HT1080 (cell line): ENCODE measurements around the gene BRPF3. TPM values are rescaled to one million over a fixed set of nuclear protein-coding genes. Genes with fewer than 3 reads are reported as not detected.

Source experiments
- DNase-seq: peaks from one replicate; pipeline ENCODE4 v3.0.0-alpha.2; 2015; ENCODE audit warnings: low read depth
- total RNA-seq: library from RNA; depleted of rRNA; stranded (reverse); fragments of >200 nt; shearing (Covaris generic); gene quantifications from 2 replicates; pipeline ENCODE4 v1.2.3, GENCODE V29; 2014; rRNA removed

Gene BRPF3
- total RNA-seq, 1 experiment from 2014 or later = 15.8 TPM

DNA sequence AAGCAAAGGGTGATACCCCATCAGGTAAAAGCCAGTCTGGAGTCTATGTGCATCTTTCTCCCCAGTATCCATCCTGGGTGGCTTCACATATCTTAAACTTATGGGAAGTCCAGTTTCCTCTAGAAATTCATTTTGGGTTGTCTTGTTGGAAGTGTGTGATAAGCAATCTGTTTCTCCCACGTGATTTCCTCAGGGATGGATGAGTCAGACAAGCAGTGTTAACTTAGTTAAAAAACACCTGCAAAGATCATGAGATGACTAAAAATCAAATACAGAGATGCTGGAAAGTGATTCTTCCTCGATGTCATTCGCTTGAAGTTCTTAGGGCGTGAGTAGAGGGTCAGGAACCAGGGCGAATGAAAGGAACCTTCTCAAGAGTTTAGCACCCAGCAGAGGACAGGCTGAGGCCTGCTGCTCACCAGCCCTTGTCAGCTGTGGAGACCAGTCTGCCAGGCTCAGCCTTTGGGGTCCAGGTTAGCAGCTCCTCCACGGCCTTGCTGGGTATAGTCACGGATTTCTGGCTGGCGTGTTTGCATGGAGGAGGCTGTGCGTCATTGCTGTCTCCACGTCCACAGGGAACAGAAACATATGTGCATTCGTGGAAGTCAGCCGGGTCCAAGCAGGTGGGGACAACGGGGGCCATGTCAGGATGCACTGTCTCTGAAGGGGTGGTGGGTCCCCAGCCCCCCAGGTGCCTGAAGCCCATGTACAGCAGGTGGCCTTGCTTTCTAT, 70.5 kb downstream of the BRPF3 start:
- no peak for DNase-seq

- DNase-seq = no peak
These were observed 71.4 kb downstream of the BRPF3 start for GRCh38 chr6:36267731-36268477.

GRCh38 chr6:36268478-36269275, 72.1 kb downstream of the BRPF3 start:
- no peak for DNase-seq

DNA sequence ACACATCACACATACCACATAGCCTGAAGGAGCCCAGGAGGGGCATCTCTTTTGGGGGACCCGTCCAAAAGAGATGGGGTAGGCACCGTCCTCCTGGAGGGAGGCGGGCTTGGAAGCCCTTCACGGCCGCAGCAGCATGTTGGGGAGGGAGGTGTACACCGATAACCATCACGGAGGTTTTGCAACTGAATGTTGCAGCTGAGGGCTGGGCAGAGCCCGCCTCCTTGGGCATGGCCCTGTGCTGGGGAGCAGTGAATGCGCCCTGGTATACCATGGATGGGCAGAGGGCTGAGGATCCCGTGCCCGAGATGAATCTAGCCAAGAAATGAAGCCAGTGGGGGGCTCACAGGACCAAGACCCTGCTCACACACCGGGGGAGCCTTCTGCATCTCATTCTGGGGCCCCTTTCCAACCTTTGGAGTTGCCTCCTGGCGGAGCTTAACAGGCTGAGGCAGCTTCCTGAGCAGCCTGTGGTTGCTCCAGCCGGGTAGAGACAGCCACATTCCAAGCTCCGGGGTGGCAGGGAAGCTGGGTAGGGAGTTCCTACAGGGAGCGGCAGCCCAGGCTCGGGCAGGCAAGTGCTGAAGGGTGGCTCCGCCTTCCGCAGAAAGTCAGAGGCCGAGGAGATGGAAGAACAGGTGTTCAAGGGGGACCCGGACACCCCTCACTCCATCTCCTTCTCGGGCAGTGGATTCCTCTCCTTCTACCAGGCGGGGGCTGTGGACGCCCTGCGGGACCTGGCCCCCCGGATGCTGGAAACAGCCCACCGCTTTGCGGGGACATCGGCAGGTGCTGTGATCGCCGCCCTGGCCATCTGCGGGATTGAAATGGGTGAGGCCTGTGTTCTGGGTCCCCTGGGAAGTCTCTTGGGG, 73.5 kb downstream of the BRPF3 start, which contains the start of gene PNPLA1:
Gene PNPLA1 (plus strand): TSS at position 227 of the 872 bp plus-strand sequence. CDS start 400 bp downstream, at position 627.
- DNase-seq = no peak

- no peak for DNase-seq
These were observed 75.7 kb downstream of the BRPF3 start for GRCh38 chr6:36272234-36272633.

DNA sequence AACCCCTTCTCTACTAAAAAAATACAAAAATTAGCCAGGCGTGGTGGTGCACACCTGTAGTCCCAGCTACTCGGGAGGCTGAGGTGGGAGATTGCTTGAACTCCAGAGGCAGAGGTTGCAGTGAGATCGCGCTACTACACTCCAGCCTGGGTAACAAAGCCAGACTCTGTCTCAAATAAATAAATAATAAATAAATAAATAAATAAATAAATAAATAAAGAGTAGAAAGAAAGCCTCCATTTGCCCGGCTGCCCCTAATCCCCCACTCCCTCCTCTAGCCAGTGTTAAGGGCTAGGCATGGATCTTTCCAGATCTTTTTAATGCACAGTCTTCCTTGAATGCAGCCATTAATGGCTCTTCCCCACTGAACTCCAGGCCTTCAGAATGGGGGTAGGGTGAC, 76.5 kb downstream of the BRPF3 start:
- DNase-seq = no peak

GRCh38 chr6:36273802-36274514, 77.4 kb downstream of the BRPF3 start:
- DNase-seq = no peak

- no peak for DNase-seq
These were observed 80.3 kb downstream of the BRPF3 start for GRCh38 chr6:36276581-36277536.

DNA sequence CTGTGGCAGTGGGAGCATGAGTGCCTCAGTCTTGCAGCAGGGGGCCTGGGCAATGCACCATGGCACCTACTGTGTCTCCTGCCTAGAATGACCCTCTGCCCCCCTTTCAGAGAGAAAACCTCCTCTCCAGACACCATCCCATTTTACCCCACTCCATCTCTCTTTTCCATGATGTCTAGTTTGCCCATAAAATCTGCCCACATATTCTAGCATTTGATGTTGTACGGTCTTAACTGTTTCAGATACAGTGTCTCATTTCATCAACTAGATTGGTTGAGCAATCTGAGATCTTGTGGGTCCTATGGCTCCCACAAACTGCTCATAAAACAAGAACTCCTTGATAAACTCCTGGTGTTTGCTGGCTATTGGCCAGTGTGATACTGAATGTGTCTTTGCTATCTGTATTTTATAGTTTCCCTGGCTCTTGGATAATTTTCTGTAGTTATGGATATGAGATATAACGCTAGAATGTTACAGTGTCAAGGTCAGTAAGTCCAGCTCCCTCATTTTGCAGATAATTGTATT, 81.5 kb downstream of the BRPF3 start:
- DNase-seq = no peak

- no peak for DNase-seq
These were observed 83.9 kb downstream of the BRPF3 start for GRCh38 chr6:36280467-36280866.

DNA sequence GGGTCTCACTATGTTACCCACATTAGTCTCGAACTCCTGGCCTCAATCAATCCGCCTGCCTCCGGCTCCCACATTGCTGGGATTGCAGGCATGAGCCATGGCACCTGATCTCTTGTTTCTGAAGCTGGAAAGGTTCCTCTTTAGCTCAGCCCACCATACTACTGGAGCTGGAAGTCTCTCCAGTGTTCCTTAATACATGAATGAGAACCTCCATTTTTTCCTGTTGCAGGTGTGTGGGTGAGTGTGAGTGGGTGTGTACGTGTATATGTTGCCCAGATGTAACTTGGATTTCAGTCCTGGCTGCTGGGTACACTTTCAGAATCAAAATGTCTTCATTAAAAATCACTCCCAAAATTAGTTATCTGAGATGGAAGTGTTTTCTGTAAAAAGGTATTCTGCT, 84.4 kb downstream of the BRPF3 start:
- no peak for DNase-seq

Other genes with a start within 250 kb of the BRPF3 start
- 0.26 and 0.27 TPM in 2 replicates for gene SLC26A8, start 172.1 kb upstream of the BRPF3 start, total RNA-seq
- gene MAPK14, start 168.9 kb upstream of the BRPF3 start, total RNA-seq = 28.6 and 31.3 TPM in 2 replicates
- gene MAPK13, start 66.2 kb upstream of the BRPF3 start, total RNA-seq = 0.60 and 1.0 TPM in 2 replicates
- 0.03 TPM in 1 of 2 replicates, not detected in the other for gene PNPLA1, start 73.3 kb downstream of the BRPF3 start, total RNA-seq
- gene BNIP5, start 140.1 kb downstream of the BRPF3 start, total RNA-seq = not detected in 2 replicates
- gene ETV7, start 190.9 kb downstream of the BRPF3 start, total RNA-seq = not detected in 2 replicates
- not detected in 2 replicates for gene PXT1, start 246.1 kb downstream of the BRPF3 start, total RNA-seq
- 26.0 and 29.9 TPM in 2 replicates for gene KCTD20, start 246.3 kb downstream of the BRPF3 start, total RNA-seq